ENCODE results near the gene EHBP1L1. TPM values are rescaled to one million over a fixed set of nuclear protein-coding genes. Genes with fewer than 3 reads are reported as not detected.

The EHBP1L1 gene
- total RNA-seq, 1 donor from 2014 or later: 26.1 TPM

DNA sequence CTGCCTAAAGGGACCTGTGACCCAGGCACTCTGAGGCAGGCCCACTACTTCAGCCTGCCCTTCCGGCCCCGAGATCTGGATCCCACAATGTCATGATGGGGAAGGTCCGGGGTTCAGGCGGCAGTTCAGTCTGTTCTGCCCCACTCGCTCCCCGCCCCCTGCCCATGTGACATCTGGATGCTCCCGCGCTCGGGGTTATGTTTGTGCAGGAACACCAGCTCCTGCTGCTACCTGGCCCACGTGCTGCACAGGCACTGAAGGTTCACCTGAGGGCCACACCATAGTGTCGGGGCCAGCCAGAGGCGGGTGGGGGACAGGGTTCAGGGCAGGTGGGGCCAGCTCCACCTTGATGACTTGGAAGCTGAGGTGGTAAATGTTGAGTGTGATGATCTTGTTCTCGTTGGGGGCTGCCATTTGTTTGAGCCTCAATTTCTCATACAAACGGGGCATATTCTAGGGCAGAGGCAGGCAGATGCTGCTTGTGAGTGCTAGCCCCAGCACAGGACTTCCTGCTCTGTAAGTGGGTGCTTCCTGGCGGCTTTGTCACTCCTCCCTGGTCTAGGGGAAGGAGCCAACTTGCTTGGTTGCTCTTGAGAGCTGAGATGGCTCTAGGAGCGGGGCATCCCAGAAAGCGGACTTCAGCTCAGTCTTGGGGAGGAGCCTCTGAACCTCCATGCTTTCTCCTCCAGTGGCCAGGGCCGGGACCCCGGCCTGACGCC, 57.7 kb downstream of the EHBP1L1 start:
- H3K4me3 ChIP-seq (ENCODE audit: low read depth, low read length): no peak overlapping the region
- no peak for DNase-seq (ENCODE audit: low read depth)
- TF ChIP-seq, protein P1, sequence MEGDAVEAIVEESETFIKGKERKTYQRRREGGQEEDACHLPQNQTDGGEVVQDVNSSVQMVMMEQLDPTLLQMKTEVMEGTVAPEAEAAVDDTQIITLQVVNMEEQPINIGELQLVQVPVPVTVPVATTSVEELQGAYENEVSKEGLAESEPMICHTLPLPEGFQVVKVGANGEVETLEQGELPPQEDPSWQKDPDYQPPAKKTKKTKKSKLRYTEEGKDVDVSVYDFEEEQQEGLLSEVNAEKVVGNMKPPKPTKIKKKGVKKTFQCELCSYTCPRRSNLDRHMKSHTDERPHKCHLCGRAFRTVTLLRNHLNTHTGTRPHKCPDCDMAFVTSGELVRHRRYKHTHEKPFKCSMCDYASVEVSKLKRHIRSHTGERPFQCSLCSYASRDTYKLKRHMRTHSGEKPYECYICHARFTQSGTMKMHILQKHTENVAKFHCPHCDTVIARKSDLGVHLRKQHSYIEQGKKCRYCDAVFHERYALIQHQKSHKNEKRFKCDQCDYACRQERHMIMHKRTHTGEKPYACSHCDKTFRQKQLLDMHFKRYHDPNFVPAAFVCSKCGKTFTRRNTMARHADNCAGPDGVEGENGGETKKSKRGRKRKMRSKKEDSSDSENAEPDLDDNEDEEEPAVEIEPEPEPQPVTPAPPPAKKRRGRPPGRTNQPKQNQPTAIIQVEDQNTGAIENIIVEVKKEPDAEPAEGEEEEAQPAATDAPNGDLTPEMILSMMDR (conservative IDR thresholded peaks at IDR 0.05; ENCODE audit: low read depth, low read length): no peak

DNA sequence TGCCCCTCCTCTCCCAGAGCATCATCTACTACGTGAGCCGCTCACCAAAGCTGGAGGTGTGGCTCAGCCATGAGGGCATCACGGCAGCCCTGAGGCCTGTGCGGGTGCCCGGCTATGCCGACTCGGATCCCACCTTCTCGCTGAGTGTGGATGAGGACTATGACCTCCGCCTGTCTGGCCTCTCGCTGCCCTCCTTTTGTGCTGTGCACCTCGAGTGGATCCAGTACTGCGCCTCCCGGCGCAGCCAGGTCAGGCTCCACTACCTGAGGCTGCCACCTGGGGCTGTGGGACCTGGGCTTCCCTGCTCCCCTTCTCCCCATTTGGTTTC, 58.2 kb downstream of the EHBP1L1 start:
- no peak overlapping the region for H3K4me3 ChIP-seq (ENCODE audit: low read depth, low read length)
- TF ChIP-seq, protein P1 (conservative IDR thresholded peaks at IDR 0.05; ENCODE audit: low read depth, low read length): no peak

DNA sequence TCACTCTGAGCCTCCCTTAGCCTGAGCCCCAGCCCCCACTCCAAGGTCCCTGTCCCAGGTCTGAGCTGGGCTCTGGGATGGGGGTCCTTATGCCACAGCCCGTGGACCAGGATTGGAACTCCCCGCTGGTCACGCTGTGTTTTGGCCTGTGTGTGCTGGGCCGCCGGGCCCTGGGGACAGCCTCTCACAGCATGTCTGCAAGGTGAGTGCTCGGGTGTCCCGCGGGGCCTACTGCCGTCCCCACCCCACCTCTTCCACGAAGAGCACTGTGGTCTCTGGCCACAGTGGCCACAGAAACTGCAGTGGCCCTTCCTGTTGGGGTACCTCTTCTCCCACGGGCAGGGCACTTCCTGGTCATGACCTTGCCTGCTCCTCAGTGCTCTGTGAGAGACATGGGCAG, 58.6 kb downstream of the EHBP1L1 start:
- H3K4me3 ChIP-seq (ENCODE audit: low read depth, low read length): no peak overlapping the region
- TF ChIP-seq, protein P1 (conservative IDR thresholded peaks at IDR 0.05; ENCODE audit: low read depth, low read length): no peak
- DNase-seq (ENCODE audit: low read depth): no peak

More for the DNA sequence above, 58.2 kb downstream of the EHBP1L1 start:
- no peak for DNase-seq (ENCODE audit: low read depth)

DNA sequence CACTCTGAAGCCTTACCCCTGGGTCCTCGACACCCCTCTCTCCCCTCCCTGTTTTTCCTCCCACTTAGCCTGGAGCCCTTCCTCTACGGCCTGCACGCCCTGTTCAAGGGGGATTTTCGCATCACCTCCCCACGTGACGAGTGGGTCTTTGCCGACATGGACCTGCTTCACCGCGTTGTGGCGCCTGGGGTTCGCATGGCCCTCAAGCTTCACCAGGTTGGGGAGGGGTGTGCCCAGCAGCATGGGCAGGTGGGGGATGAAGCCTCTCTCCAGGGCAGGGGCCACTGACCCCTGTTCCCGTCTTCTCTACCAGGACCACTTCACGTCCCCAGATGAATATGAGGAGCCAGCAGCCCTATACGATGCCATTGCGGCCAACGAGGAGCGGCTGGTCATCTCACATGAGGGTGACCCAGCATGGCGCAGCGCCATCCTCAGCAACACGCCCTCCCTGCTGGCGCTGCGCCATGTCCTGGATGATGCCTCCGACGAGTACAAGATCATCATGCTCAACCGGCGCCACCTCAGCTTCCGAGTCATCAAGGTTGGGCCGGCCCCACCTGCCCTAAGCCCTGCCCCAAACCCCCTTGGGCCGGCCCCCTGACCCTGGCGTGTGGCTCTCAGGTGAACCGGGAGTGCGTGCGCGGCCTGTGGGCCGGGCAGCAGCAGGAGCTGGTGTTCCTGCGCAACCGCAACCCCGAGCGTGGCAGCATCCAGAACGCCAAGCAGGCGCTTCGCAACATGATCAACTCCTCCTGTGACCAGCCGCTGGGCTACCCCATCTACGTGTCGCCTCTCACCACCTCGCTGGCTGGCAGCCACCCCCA, 59.3 kb downstream of the EHBP1L1 start:
- no peak overlapping the region for H3K4me3 ChIP-seq (ENCODE audit: low read depth, low read length)
- TF ChIP-seq, protein P1 (conservative IDR thresholded peaks at IDR 0.05; ENCODE audit: low read depth, low read length): no peak
- no peak for DNase-seq (ENCODE audit: low read depth)

DNA sequence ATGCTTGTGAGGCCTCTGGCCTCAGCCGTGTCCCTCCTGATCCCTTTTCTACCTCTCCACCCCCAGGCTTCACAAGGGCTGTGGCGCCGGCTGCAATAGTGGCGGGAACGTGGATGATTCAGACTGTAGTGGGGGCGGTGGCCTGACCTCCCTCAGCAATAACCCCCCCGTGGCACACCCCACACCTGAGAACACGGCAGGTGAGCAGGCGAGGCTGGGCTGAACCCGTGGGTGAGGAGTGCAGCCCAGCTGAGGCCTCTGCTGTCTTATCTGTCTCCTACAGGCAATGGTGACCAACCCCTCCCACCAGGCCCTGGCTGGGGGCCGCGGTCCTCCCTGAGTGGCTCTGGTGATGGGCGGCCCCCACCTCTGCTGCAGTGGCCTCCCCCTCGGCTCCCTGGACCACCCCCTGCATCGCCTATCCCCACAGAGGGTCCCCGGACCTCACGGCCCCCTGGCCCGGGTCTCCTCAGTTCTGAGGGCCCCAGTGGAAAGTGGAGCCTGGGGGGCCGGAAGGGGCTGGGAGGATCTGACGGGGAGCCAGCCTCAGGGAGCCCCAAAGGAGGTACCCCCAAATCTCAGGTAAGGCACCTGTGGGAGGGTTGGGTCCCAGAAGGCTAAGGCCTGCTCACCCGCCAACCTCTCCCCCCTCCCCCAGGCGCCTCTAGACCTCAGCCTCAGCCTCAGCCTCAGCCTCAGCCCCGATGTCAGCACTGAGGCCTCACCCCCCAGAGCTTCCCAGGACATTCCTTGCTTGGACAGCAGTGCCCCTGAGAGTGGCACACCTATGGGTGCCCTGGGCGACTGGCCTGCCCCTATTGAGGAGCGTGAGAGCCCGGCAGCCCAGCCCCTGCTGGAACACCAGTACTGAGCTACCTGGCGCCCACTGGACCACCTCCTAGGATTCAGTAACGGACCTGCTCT, 60.5 kb downstream of the EHBP1L1 start:
- DNase-seq (ENCODE audit: low read depth): no peak
- TF ChIP-seq, protein P1 (conservative IDR thresholded peaks at IDR 0.05; ENCODE audit: low read depth, low read length): no peak
- no peak overlapping the region for H3K4me3 ChIP-seq (ENCODE audit: low read depth, low read length)

DNA sequence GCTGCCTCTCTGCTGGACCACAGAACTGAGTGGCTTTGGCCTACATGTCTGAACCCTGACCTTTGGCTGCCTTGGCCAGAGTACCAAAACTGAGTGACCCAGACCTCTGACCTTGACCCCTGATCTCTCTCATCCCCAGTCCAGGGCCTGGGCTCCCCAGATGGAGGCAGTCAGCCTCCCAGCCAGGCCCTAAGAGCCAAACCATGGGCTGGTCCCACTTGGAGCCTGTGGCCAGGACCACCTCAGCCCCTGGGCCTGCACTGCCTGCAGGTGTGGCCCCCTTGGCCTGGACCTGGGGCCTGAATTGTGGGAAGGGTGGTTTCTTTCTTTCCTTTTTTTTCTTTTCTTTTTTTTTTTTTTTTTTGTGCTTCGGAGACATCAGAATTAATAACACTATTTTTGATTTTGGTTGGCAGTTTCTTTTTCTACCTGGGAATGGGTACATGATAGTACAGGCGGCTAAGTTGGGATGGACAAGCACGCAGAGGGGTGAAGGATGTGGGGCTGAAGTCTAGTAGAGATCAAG, 61.2 kb downstream of the EHBP1L1 start:
- no peak overlapping the region for H3K4me3 ChIP-seq (ENCODE audit: low read depth, low read length)
- DNase-seq (ENCODE audit: low read depth): no peak

More for the DNA sequence above, 61.2 kb downstream of the EHBP1L1 start:
- TF ChIP-seq, protein P1 (conservative IDR thresholded peaks at IDR 0.05; ENCODE audit: low read depth, low read length): no peak

Measured in epithelial cell of proximal tubule (primary cell).